ENCODE data around the gene IFIT1. TPM values are rescaled to one million over a fixed set of nuclear protein-coding genes. Genes with fewer than 3 reads are reported as not detected.

Gene IFIT1
- total and polyA plus RNA-seq, 2 donors (not counting 3 experiments of a cell fraction or from before 2014, with no cell fraction given), result 0.51 to 0.75 TPM

DNA sequence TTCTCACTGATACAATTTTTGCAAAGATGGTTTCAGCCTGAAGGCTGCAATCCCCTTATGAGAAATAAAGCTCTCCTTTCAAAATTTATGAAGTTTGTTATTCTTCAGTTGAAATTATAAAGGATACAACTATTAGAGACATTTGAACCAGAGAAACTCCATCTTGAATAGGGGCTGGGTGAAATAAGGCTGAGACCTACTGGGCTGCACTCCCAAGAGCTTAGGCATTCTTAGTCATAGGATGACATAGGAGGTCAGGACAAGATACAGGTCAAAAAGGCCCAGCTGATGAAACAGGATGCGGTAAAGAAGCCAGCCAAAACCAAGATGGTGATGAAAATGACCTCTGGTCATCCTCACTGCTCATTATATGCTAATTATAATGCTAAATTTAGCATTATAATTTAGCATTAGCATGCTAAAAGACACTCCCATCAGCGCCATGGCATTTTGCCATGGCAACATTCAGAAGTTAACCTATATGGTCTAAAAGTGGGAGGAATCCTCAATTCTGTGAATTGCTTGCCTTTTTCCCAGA is 37.0 kb upstream of the IFIT1 start:
- no peak overlapping the region for H3K27ac ChIP-seq (ENCODE audit: insufficient read depth, low read depth, low read length)
- TF ChIP-seq GATA2 (IDR thresholded peaks at IDR 0.05; ENCODE audit: insufficient read depth, insufficient read length, low read depth, low read length), result no peak
- TF ChIP-seq FOS (IDR thresholded peaks at IDR 0.05; ENCODE audit: borderline replicate concordance, insufficient read depth, low read length), result no peak
- TF ChIP-seq, protein P1, sequence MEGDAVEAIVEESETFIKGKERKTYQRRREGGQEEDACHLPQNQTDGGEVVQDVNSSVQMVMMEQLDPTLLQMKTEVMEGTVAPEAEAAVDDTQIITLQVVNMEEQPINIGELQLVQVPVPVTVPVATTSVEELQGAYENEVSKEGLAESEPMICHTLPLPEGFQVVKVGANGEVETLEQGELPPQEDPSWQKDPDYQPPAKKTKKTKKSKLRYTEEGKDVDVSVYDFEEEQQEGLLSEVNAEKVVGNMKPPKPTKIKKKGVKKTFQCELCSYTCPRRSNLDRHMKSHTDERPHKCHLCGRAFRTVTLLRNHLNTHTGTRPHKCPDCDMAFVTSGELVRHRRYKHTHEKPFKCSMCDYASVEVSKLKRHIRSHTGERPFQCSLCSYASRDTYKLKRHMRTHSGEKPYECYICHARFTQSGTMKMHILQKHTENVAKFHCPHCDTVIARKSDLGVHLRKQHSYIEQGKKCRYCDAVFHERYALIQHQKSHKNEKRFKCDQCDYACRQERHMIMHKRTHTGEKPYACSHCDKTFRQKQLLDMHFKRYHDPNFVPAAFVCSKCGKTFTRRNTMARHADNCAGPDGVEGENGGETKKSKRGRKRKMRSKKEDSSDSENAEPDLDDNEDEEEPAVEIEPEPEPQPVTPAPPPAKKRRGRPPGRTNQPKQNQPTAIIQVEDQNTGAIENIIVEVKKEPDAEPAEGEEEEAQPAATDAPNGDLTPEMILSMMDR (IDR thresholded peaks at IDR 0.05; ENCODE audit: extremely low read depth in 1 of 2, insufficient read depth in 1 of 2, low read depth in 1 of 2, low read length in 2 of 2), result no peak
- TF ChIP-seq POLR2AphosphoS5 (IDR thresholded peaks at IDR 0.05; ENCODE audit: insufficient read depth, low read depth, low read length), result no peak
- TF ChIP-seq EZH2 (IDR thresholded peaks at IDR 0.05; ENCODE audit: borderline replicate concordance, low read depth, low read length, severe bottlenecking), result no peak
- no peak for TF ChIP-seq JUN (IDR thresholded peaks at IDR 0.05; ENCODE audit: borderline replicate concordance, insufficient read depth, insufficient read length, low read depth)
- no peak for TF ChIP-seq MYC (IDR thresholded peaks at IDR 0.05; ENCODE audit: low read depth, low read length)

More for the DNA sequence above, 37.0 kb upstream of the IFIT1 start:
- no TSS peak for BruUV-seq (replicated peaks)
- Histone ChIP-seq H3K9ac (replicated peaks; ENCODE audit: extremely low read depth, insufficient read depth, low read length) (no peak overlapping the region), H3K27me3 (ENCODE audit: control insufficient read depth in 2 of 2, insufficient read depth in 2 of 2, low read length in 2 of 2) (peaks cover 2 to 9% of the 10 kb centered on the region in 2 experiments), H2AFZ (ENCODE audit: low read depth, low read length) (no peak overlapping the region), H4K20me1 (replicated peaks; ENCODE audit: control insufficient read depth, extremely low read depth, insufficient read depth, low read length) (no peaks in the 10 kb centered on the region), H3K9me3 (replicated peaks; ENCODE audit: control insufficient read depth, insufficient read depth, low read length) (no peaks in the 10 kb centered on the region), H3K79me2 (ENCODE audit: control insufficient read depth, insufficient read depth, low read length) (no peaks in the 10 kb centered on the region), H3K9me1 (replicated peaks; ENCODE audit: control insufficient read depth, extremely low read depth, insufficient read depth, low read length) (no peaks in the 10 kb centered on the region), H3K4me1 (ENCODE audit: control insufficient read depth, extremely low read depth, insufficient read depth, low read length) (peaks cover 10% of the 10 kb centered on the region), H3K4me3 (replicated peaks in 1 of 3; ENCODE audit: insufficient read depth in 1 of 3, low read depth in 1 of 3, low read length in 3 of 3) (no peak overlapping the region), H3K4me2 (ENCODE audit: insufficient read depth, low read length) (no peak overlapping the region), H3K36me3 (ENCODE audit: control insufficient read depth in 2 of 2, extremely low read depth in 1 of 2, insufficient read depth in 2 of 2, low read length in 2 of 2) (no peaks in the 10 kb centered on the region)
- ChIA-PET CTCF (no interaction called here), POLR2A (no interaction called here)
- dilution Hi-C loops (cut with MboI; ENCODE audit: extremely low pct_ligation_motif_present, low sequenced_read_pairs) (no loop called here), intact Hi-C loops (cut with micrococcal nuclease) (no loop called here)
- DNase-seq (ENCODE audit: low read depth, low spot score) (no peak), FAIRE-seq (no peak)

Data from endothelial cell of umbilical vein (primary cell).